GM10847 (cell line): ENCODE measurements around the gene MAGI2.

Experiments used
- POLR2A ChIP-seq: IDR thresholded peaks from 2 replicates; pipeline ENCODE4 v1.6.1; 2011; ENCODE audit not compliant: insufficient read length; ENCODE audit errors: extremely low read depth

The MAGI2 gene

DNA sequence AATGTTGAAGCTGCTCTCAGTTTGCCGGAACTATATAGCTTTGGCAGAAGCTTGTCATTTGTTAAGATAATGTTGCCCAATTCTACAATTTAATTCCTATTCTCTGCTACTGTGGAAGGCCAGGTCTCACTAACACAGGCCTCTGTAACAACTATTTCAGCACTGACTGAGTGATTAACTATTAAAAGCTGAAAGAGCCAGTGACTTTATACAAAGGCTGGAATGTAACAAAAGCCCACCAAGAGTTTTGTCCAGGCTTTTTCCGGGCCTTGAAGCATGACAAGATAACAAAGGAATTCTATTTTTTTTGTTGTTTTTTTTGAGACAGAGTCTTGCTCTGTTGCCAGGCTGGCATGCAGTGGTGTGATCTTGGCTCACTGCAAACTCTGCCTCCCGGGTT lies 859.3 kb downstream of the MAGI2 start:
- TF ChIP-seq POLR2A: no peak

DNA sequence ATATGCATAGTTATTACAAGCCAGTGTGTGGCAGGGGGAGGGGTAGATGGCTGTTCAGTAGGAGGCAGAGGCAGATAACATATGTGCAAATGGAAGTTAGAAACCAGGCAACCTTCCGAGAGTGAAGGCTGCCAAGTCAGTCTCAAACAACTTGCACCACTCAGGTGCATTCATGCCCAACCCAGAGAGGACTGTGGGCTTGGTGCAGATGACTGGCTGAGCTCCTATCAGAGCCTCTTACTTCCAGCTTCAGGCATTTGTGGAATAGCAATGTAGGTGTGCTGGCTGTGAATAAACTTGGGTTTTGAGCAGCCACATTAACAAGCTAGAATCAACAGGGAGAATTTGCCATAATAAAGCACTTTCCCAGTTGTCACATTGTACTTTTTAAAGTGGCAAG lies 865.1 kb downstream of the MAGI2 start:
- no peak for TF ChIP-seq POLR2A

DNA sequence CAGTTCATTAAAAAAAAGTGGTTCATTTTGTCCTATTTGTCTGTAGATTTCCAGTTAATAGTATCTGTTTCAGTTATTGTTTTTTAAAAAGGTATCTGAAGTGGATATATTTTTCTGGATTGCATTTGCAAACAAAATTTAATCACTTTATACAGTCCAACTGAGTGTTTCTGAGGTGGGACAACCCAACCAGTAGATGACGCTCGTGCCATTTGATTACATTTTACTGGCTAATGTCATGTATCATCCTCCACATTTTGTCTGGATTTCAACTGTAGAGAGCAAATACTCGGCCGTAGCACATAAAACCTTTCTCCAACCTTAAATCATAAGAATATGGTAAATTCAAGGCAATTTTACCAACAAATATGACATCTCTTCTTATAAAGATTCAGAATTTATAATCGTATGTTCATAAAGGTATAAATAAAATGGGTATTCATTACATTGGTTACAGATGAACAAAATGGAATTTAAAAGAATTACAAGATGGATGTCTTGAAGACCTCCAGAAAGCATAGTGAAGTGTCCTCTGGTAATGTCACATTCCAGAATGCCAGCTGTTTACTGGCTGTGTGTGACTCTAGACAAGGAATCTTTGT lies 865.9 kb downstream of the MAGI2 start:
- no peak for TF ChIP-seq POLR2A

DNA sequence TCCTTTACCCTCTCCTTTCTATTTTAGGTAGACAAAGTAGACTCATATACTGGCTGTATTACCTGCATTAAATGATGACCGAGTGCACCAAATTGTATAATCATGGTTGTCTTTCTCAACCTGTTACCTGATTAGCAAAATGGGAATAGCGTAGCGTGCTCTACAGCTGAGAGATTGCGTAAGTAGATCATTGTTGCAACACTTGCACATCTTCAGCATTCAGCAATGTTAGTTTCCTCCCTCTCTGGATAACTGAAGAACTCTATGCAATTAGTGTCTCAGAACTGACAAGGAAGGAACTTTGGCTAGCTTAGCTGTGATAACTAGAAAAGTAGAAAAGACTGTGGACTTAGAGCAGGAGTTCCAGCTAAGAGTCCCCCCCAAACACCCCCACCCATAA lies 867.5 kb downstream of the MAGI2 start:
- no peak for TF ChIP-seq POLR2A

DNA sequence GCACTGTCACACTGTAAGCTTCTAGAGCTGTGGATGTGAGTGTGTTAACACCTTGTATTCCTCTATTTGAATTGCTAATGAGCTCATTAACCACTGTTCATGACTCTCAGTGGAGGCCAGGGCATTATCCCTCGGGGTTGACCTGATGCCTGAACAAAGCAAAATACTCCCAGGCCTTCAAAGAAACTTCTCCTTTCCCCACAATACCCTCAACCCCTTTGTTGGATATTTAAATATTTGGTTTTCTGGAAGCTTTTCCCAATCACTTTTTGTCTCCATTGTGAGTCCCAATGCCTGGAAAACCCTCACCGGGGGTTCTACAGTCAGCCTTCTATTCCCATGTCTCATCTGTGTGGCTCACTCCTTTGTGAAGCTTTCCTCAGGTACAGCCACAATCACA lies 874.8 kb downstream of the MAGI2 start:
- no peak for TF ChIP-seq POLR2A

DNA sequence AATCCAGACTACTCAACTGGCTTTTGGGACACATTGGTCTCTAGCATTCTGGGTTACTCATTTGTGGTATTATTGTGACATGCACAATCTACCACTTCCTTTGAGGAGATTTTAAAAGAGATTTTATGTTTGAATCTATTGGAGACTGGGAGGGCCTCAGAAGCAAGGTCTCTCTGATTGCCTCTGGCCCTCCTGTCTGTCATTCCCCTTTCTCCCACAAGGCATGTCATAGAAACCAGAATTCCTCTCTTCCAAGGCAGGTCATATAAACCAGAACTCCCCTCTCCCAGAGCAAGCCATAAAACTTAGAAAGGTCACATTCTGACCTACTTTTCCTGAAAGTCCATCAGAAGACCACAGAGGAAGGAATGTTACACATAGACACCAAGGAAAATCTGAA lies 877.2 kb downstream of the MAGI2 start:
- no peak for TF ChIP-seq POLR2A

DNA sequence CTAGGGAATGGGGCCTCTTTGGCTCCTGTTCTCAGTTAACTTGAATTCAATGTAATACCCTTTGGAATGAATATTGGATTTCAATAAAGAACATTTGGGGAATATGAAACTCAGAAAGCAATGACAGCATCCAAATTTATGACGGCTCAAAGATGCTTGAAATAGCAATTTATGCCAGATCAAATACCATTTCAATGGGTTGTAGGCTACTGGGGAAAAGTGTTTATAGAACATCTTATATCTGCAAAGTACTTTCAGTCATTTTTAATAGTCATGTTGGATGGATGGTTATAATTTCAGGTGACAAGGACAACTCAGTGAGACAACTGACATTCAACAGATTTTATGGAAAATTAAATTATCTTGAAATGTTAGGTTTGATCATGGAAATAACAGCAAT lies 882.2 kb downstream of the MAGI2 start:
- TF ChIP-seq POLR2A: no peak

DNA sequence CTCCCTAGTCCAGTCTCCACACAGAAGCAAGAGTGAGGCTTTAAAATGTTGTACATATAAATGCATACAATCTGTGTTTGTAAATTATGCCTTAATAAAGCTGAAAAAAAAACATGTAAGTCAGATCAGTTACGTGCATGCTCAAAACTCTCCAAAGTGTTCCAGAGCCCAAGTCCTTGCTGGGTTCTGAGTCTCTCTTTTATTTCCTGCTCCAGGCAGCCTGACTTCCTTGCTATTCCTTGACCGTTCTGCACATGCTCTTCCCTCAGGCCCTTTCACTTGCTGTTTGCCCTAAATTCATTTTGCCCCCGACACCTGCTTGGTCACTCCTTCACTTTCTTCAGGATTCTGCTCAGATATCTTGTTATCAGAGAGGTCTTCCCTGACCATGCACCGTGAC lies 884.8 kb downstream of the MAGI2 start:
- no peak for TF ChIP-seq POLR2A

DNA sequence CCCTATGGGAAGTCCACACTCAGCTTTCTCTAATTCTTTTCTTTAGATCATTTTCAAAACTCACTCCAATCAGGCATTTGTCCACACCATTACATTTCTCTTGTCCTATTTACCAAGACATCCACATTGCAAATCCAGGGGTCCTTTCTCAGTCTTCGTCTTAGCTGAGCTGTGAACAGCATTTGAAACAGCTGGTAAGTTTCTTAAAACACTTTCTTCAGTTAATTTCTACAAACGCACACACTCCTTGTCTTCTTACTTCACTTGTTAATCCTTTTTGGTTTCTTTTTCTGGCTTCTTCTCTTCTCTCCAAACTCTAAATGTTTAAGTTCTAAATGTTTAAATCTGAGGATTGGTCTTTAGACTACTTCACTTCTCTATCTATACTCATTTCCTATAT lies 885.6 kb downstream of the MAGI2 start:
- no peak for TF ChIP-seq POLR2A

DNA sequence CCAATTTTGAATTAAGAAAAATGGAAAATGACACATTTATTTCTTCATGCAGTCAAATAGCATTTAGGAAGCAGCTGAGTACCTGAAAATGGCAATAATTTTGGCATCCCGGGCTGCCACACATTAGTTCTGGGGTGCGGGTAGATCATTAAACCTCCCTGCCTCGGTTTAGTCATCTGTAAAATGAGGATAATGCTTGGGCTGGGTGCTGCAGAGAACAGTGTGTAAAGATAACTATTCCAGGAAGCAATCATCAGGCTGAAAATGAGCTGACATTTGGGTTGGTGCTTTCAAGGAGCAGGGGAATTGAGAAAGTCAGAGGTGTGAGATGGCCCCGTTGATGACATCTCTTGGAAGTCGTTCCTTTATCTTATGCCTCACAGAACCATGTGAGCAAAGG lies 887.7 kb downstream of the MAGI2 start:
- no peak for TF ChIP-seq POLR2A

DNA sequence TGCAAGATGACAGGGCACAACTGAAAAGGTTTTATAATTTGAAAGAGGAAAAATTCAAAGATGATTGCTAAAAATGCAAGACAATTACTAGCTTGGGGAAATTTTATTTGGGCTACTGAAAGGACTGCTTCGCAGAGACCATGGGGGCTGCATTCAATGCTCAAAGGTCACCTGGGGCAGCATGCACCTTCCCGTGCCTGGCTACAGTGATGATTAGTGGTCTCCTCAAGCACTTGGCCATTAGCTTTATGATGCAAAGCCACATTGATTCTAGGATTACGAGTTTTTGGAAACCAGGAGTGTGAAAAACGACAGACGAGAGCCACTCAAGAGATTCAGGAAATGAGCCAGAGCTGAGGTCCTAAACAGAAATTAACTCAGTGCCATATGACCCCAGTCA lies 890.3 kb downstream of the MAGI2 start:
- TF ChIP-seq POLR2A: no peak

DNA sequence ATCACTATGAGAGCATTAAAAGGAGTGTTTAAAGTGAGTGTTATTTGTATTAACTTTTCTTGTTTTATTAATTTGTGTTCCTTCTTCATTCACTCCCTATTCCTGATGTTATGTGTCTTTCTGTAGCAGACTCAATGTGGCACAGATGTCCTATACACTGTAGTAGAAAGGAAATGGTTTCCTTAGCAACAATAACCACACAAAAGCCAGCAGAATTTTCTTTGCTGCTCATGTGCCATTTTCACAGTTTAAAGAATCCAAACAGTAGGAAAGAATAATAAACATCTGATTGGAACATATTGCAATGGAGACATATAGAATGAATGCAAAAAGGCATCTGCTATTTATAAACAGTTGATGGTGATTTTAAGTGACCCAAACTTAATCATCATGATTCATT lies 891.3 kb downstream of the MAGI2 start:
- no peak for TF ChIP-seq POLR2A

DNA sequence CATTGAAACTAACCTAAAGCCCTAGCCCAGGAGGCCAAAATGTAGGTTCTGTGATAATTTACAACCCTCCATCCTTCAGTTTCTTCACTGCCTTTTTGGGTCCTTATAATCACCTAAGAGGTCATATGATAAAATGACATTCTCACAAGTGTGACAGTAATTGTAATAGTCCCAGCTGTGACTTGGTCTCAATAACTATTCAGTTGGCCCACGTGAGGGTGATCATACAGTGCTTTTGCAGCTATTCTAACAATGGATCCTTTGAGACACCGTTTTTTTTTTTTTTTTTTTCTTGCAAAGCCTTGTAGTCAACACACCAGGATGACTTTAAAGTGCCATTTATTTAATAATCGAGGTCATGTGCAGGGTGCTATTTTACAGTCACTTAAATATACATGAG lies 894.9 kb downstream of the MAGI2 start:
- TF ChIP-seq POLR2A: no peak

DNA sequence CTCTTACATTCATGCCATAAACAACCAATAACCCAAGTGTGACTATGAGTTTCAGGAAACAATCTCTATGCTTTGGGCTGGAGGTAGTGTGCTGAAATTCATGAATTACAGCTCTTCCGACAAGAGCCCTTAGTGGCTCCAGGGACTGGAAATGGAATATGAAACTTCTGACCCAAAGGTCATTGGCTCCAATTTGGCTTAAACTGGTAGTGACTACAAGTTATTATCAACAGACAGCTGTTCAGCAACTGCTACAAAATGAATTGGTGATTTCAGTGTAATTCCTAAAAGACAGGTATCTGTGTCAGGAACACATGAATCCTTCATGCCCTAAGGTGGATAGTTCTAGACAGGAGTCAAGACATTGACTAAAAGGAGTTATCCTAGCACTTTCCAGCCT lies 909.5 kb downstream of the MAGI2 start:
- TF ChIP-seq POLR2A: no peak

DNA sequence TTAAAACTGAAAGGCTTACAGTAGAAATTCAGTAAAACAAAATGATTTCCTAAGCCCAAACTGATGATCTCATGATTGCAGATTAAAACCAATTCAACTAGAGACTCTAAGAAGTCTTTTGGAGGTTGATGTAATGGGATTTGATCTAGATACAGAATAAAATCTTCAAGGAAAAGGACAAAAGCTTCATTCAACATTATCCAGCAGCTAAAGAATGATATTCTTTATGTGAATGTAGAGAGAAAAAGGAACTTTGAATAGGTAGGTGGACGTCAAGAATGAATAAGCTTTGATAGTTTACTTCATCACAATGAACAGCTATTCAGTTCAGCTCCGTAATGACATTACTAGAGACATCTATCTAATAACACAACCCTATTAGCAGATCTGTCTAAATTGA lies 910.5 kb downstream of the MAGI2 start:
- no peak for TF ChIP-seq POLR2A

DNA sequence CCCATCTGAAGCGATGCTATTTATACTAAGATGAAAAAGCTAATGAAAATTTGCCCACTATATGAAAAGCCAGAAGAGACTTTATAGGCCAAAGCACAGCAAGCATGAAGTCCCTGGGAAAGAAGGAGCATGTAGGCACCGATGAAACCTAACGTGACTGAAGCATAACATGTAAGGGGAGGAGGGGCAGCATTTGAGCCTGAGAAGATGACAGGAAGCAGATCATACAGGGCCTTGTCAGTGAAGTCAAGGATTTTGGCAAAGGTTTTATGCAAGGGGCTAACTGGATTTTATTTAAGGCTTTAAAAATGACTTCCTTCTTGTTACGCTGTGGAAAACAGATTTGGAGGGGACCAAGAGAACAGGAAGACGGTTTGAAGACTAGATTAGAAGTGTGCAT lies 910.9 kb downstream of the MAGI2 start:
- TF ChIP-seq POLR2A: no peak

DNA sequence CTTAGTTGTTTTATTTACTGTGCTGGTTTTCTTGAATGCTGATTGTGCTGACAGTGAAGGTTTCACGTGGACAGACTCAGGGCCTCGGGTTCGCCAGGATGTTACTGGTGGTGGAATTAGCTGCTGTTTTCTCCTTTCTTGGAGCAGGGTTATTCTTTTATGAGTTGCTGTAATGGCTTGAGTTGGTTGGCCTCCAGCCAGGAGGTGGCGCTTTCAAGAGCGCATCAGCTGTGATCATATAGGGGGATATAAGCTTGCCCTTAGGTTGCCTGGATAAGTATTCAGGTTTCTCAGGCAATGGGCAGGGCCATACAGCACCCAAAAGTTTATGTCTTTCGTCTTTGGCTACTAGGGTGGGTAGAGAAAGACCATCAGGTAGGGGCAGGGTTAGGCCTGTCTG lies 913.6 kb downstream of the MAGI2 start:
- TF ChIP-seq POLR2A: no peak

DNA sequence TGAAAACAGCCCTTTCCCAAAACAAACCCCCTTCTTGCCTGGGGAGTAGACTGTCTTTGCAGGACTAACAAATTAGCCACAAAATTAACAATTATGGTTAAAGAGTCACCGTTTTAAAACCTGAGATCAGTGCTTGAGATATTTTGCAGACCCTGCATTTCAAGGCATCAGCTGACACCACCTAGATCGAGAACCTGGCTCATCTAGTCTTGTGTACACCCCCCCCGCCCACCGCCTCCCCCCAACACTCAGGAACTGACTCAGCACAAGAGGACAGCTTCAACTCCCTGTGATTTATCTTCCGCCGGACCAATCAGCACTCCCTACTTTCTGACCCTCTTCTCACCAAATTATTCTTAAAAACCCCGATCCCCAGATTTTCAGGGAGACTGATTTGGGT lies 917.8 kb downstream of the MAGI2 start:
- TF ChIP-seq POLR2A: no peak
